ENCODE measurements around the gene OR51B4.
"Not testable (repeated sequence)": the region's sequence is repeated elsewhere in the genome, so short reads cannot be mapped to it uniquely, and the experiment has no call there.

Gene OR51B4

GRCh38 chr11:5294342-5294995, 7.3 kb downstream of the OR51B4 start:
- DNase-seq: not testable (repeated sequence)

- DNase-seq: no peak
Observed at GRCh38 chr11:5293028-5293427, 8.7 kb downstream of the OR51B4 start.

GRCh38 chr11:5291207-5291838, 10.4 kb downstream of the OR51B4 start:
- no peak for DNase-seq

GRCh38 chr11:5290106-5290505, 11.6 kb downstream of the OR51B4 start:
- no peak for DNase-seq

GRCh38 chr11:5289696-5290095, 12.1 kb downstream of the OR51B4 start:
- DNase-seq: no peak

GRCh38 chr11:5288906-5289550, 12.7 kb downstream of the OR51B4 start:
- no peak for DNase-seq

GRCh38 chr11:5288108-5288905, 13.4 kb downstream of the OR51B4 start:
- no peak for DNase-seq

- no peak for DNase-seq
Observed at GRCh38 chr11:5286901-5287300, 14.8 kb downstream of the OR51B4 start.

- no peak for DNase-seq
Observed at GRCh38 chr11:5286351-5286750, 15.4 kb downstream of the OR51B4 start.

GRCh38 chr11:5285703-5286340, 15.9 kb downstream of the OR51B4 start:
- DNase-seq: no peak

GRCh38 chr11:5284637-5285036, 17.1 kb downstream of the OR51B4 start:
- DNase-seq: no peak

- no peak for DNase-seq
Observed at GRCh38 chr11:5283882-5284281, 17.9 kb downstream of the OR51B4 start.

GRCh38 chr11:5283086-5283485, 18.7 kb downstream of the OR51B4 start:
- DNase-seq: no peak

GRCh38 chr11:5282628-5283027, 19.1 kb downstream of the OR51B4 start:
- no peak for DNase-seq

GRCh38 chr11:5281596-5281995, 20.1 kb downstream of the OR51B4 start:
- no peak for DNase-seq

GRCh38 chr11:5280582-5281102, 21.1 kb downstream of the OR51B4 start:
- no peak for DNase-seq

- no peak for DNase-seq
Observed at GRCh38 chr11:5279471-5280090, 22.2 kb downstream of the OR51B4 start.

GRCh38 chr11:5277807-5278382, 23.9 kb downstream of the OR51B4 start:
- no peak for DNase-seq

GRCh38 chr11:5276697-5277096, 25.0 kb downstream of the OR51B4 start:
- DNase-seq: no peak

GRCh38 chr11:5275369-5276110, 26.2 kb downstream of the OR51B4 start:
- no peak for DNase-seq

GRCh38 chr11:5274395-5274794, 27.4 kb downstream of the OR51B4 start:
- no peak for DNase-seq
